ENCODE data around the gene GSTM1.
A peak's percentile ranks its signal among the peaks of the same experiment; 100 is the strongest.
"Not testable (repeated sequence)": the region's sequence is repeated elsewhere in the genome, so short reads cannot be mapped to it uniquely, and the experiment has no call there.

Gene GSTM1

DNA sequence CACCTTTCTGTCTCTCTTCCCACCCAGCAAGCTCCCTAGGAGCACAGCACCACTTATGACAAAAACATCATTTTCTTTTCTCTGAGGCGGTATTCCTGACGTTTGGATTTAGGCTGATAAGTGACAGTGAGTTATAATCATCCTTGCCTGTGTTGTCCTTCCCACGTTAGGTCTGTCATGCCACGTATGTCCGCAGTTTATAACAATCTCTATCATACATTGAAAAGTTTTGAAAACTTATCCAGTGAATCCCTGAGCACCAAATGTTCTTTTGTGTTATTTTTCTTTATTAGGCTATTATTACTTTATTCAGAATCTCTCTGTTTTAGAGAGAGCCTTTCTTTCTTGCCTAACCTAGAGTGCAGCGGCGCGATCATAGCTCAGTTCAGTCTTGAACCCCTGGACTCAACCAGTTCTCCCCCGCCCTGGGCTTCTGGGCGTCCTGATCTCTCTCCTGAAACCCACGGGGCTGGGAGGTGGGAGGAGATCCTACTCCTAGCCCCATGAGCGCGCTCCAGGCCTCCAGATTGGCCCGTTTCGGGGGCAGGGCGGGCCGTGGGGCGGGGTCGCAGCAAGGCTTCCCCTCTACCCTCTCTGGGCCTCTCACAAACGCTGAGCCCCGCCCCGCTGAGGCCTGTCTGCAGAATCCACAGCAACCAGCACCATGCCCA is 20.0 kb upstream of the GSTM1 start, which contains the start of gene GSTM2:
GSTM2 (plus strand) TSS at position 606 of the 671 bp plus-strand sequence; CDS start at position 665, 59 bp downstream.
- H3K4me3 ChIP-seq (ENCODE audit: low read depth, low read length), result peak within 1 kb of the TSS; percentile 64
- ChIA-PET CTCF (interaction anchor here (1.2 to 2.6 kb wide), 5 partner anchors 27 to 317 kb away, joined by 3 to 9 read pairs (median 4); partner anchors contain the start of gene AHCYL1), POLR2A (interaction anchor here (0.6 kb wide), 1 partner anchor 53 kb away, joined by 3 read pairs; no protein-coding TSS in a partner anchor)
- TF ChIP-seq, protein P1, sequence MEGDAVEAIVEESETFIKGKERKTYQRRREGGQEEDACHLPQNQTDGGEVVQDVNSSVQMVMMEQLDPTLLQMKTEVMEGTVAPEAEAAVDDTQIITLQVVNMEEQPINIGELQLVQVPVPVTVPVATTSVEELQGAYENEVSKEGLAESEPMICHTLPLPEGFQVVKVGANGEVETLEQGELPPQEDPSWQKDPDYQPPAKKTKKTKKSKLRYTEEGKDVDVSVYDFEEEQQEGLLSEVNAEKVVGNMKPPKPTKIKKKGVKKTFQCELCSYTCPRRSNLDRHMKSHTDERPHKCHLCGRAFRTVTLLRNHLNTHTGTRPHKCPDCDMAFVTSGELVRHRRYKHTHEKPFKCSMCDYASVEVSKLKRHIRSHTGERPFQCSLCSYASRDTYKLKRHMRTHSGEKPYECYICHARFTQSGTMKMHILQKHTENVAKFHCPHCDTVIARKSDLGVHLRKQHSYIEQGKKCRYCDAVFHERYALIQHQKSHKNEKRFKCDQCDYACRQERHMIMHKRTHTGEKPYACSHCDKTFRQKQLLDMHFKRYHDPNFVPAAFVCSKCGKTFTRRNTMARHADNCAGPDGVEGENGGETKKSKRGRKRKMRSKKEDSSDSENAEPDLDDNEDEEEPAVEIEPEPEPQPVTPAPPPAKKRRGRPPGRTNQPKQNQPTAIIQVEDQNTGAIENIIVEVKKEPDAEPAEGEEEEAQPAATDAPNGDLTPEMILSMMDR (IDR thresholded peaks at IDR 0.05; ENCODE audit: insufficient read depth, low read length, missing control alignments), result no peak
- no peak for DNase-seq (ENCODE audit: low read depth, low spot score)

DNA sequence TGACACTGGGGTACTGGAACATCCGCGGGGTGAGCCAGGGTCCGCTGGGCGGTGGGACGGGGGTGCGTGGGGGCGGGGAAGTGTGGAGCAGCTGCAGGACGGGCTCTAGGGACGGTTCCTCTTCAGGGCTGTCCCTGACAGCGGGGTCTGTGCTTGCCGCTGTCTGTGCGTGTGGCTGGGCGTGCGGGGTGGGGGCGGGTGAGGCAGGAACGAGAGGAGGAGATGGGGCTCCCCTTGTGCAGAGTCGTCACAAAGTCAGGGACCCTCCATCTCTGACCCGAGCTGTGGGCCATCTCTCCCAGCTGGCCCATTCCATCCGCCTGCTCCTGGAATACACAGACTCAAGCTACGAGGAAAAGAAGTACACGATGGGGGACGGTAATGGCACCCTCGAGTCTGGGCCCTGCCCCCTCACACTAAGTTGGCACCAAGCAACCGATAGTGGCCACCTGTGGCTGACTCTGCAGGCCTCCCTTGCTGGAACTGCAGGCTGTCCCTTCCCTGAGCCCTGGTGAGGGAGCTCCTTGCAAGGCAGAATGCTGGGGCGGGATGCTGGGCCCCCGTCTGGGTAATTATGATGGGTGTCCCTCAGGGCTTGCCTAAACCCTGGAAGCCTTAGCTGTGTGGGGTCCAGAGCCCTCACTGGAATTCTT is 19.4 kb upstream of the GSTM1 start:
- TF ChIP-seq, protein P1 (IDR thresholded peaks at IDR 0.05; ENCODE audit: insufficient read depth, low read length, missing control alignments), result no peak
- ChIA-PET CTCF (interaction anchor here (0.9 to 2.6 kb wide), 6 partner anchors 28 to 316 kb away, joined by 3 to 9 read pairs (median 4); partner anchors contain the start of gene AHCYL1), POLR2A (interaction anchor here (0.6 kb wide), 1 partner anchor 53 kb away, joined by 3 read pairs; no protein-coding TSS in a partner anchor)
- DNase-seq (ENCODE audit: low read depth, low spot score), result no peak
- H3K4me3 ChIP-seq (ENCODE audit: low read depth, low read length), result peak overlapping the region; percentile 64

DNA sequence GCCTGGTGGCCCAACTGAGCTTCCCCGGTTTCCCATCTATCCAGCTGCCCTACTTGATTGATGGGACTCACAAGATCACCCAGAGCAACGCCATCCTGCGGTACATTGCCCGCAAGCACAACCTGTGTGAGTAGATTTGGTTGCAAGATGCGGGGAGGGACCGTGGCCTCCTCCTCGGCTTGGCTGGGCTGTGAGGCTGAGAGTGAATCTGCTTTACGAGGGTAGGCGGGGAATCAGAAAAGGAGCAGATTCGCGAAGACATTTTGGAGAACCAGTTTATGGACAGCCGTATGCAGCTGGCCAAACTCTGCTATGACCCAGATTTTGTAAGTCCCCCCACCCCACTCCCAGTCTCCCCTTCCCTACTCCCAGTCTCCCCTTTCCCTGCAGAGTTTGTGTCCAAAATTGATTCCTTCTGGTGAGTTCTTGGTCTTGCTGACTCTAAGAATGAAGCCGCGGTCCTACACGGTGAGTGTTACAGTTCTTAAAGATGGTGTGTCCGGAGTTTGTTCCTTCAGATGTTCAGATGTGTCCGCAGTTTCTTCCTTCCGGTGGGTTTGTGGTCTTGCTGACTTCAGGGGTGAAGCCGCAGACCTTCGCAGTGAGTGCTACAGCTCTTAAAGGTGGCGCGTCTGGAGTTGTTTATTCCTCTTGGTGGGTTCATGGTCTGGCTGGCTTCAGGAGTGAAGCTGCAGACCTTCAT is 18.2 kb upstream of the GSTM1 start:
- H3K4me3 ChIP-seq (ENCODE audit: low read depth, low read length), result no peak overlapping the region
- POLR2A ChIA-PET, result no interaction called here
- DNase-seq (ENCODE audit: low read depth, low spot score), result no peak
- TF ChIP-seq, protein P1 (IDR thresholded peaks at IDR 0.05; ENCODE audit: insufficient read depth, low read length, missing control alignments), result no peak
- CTCF ChIA-PET, result interaction anchor here (1.1 to 1.6 kb wide), 3 partner anchors 25 to 315 kb away, joined by 3 to 4 read pairs (median 4); partner anchors contain the start of gene AHCYL1

DNA sequence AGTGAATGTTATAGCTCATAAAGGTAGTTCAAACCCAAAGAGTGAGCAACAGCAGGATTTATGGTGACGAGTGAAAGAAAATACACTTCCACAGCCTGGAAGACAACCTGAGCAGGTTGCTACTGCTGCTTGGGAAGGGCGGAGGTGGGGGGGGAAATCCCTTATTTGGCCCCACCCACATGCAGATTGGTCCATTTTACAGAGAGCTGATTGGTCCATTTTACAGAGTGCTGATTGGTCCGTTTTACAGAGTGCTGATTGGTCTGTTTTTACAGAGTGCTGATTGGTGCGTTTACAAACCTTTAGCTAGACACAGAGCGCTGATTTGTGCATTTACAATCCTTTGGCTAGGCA is 17.7 kb upstream of the GSTM1 start:
- DNase-seq (ENCODE audit: low read depth, low spot score); H3K4me3 ChIP-seq (ENCODE audit: low read depth, low read length); POLR2A ChIA-PET: not testable (repeated sequence)
- CTCF ChIA-PET, result interaction anchor here (1.5 kb wide), 1 partner anchor 315 kb away, joined by 3 read pairs; the partner anchor contains the start of gene AHCYL1

DNA sequence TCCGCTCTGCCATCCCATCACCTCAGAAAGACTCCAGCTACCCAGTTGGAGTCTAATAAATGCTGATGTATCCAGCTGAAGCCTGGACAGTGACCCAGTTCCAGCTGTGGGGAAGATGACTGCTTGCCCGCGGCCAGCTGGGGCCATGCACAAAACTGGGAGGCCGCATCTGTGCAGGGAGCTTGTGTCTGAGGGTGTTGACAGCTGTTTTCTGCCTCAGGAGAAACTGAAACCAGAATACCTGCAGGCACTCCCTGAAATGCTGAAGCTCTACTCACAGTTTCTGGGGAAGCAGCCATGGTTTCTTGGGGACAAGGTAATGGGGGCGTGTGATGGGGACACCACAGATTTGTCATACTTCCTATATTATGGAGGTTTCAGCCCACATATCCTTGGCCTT is 16.6 kb upstream of the GSTM1 start:
- DNase-seq (ENCODE audit: low read depth, low spot score), result no peak
- ChIA-PET POLR2A (no interaction called here), CTCF (interaction anchor here (0.9 to 1.7 kb wide), 3 partner anchors 28 to 314 kb away, joined by 3 to 5 read pairs (median 3); partner anchors contain the start of gene AHCYL1)
- TF ChIP-seq, protein P1 (IDR thresholded peaks at IDR 0.05; ENCODE audit: insufficient read depth, low read length, missing control alignments), result no peak
- H3K4me3 ChIP-seq (ENCODE audit: low read depth, low read length), result no peak overlapping the region

DNA sequence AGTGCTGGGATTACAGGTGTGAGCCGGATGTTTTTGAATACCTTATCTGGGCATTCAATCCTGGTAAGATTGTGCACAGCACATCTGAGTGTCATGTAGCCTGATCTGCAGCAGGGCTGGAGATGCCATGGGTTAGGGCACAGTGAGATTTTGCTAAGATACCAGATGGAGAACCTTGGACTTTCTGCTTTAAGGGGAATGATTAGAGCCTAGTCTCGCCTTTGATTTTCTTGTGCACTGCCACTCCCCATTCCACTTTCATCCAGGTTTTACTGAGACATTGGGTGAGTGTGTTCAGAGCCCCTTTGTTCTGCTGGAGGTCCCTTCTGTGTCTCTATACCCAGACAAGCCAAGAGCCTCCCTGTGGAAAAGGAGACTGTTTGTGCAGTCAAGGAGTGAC is 13.8 kb upstream of the GSTM1 start:
- POLR2A ChIA-PET, result not testable (repeated sequence)

DNA sequence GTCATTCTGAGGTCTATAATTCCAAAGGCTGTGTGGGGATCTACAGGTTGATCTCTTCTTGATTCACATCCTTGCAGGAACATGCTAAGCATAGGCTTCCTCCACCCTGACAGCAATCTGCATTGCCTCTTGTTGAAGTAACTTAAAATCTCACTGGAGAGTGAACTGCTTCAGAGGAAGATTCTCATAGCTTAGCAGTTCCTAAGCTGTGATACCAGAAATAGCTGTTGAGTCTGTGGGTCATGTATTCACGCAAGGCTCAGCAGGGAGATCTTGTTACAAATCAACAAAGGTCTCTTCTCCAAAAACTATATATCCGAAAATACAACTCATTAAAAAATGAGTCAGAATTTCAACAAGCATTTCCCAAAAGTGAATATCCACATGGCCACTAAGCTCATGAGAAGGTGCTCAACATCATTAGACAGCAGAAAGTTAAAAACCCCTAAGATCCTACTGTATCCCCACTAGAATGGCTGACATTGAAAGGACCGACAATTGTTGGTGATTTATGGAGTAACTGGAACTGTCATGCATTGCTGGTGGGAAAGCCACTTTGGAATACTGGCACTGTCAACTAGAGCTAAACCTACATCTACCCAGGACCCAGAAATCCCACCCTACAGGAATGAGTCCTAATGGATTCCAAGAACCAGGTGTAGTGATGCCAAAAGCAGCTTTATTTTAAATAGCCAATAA is 10.8 kb upstream of the GSTM1 start:
- POLR2A ChIA-PET; DNase-seq (ENCODE audit: low read depth, low spot score); H3K4me3 ChIP-seq (ENCODE audit: low read depth, low read length): not testable (repeated sequence)
- CTCF ChIA-PET, result interaction anchor here (1.1 kb wide), 1 partner anchor 37 kb away, joined by 3 read pairs; no protein-coding TSS in a partner anchor

More for the DNA sequence above, 13.8 kb upstream of the GSTM1 start:
- CTCF ChIA-PET; DNase-seq (ENCODE audit: low read depth, low spot score); H3K4me3 ChIP-seq (ENCODE audit: low read depth, low read length): not testable (repeated sequence)
